ENCODE measurements around the gene SELENON. TPM values are rescaled to one million over a fixed set of nuclear protein-coding genes. Genes with fewer than 3 reads are reported as not detected.

Gene SELENON
- total and polyA plus RNA-seq, 9 of the 15 experiments (the other 6 are each of a cell fraction or from before 2014, with no cell fraction given), result 0.43 to 26.7 (median 7.0) TPM

GRCh38 chr1:25821630-25822091 is 21.7 kb downstream of the SELENON start (continued):
- TF ChIP-seq STAG1 (CRISPR knock-in tag; IDR thresholded peaks at IDR 0.05; ENCODE audit: borderline replicate concordance) (0 out of 2 replicates have a peak, but pooled peaks have one; percentile 7), ZNF24 (IDR thresholded peaks at IDR 0.05) (peak; percentile 52; the same call in 1 of the 2 replicates), ESRRA (IDR thresholded peaks at IDR 0.05; ENCODE audit: borderline replicate concordance, low read depth) (no peak), FOXO4 (CRISPR knock-in tag; IDR thresholded peaks at IDR 0.05) (0 out of 2 replicates have a peak, but pooled peaks have one; percentile 11), ZNF408 (CRISPR knock-in tag; IDR thresholded peaks at IDR 0.05; ENCODE audit: low read depth) (no peak), MIER1 (IDR thresholded peaks at IDR 0.05; ENCODE audit: low read depth) (0 out of 2 replicates have a peak, but pooled peaks have one; percentile 41), HES1 (IDR thresholded peaks at IDR 0.05; ENCODE audit: low read depth) (no peak), SAFB2 (IDR thresholded peaks at IDR 0.05; ENCODE audit: borderline replicate concordance, low read depth, low read length, severe bottlenecking) (no peak), ARID4B (CRISPR knock-in tag; IDR thresholded peaks at IDR 0.05) (0 out of 2 replicates have a peak, but pooled peaks have one; percentile 11), XRCC4 (IDR thresholded peaks at IDR 0.05; ENCODE audit: extremely low read depth, insufficient read depth, insufficient read length) (no peak)

Measured in K562 (cell line).